Measurements from ENCODE around the gene FAM78A. TPM values are rescaled to one million over a fixed set of nuclear protein-coding genes. Genes with fewer than 3 reads are reported as not detected.

FAM78A gene
- total and polyA plus RNA-seq, 7 donors: 0.60 to 11.9 (median 2.0) TPM

DNA sequence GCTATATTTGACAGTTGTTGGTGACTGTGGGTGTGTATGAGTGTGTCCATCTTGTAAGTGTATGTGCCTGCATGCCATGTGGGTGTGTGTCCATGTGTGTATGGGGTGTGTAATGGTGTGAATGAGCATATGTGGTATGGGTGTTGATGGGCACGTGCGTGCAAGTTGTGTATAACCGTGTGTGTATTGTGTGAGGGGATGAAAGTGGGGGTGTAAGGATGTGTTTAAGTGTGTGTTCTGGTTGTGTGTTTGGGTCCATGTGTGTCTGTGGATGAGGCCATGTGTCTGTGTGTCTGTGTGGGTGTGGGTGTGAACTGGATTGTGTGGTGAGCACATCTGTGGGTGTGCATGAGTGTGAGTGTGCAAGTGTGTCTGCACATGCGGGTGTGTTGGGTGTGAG lies 5.9 kb upstream of the FAM78A start:
- no peaks in the 10 kb centered on the region for H3K36me3 ChIP-seq
- peaks cover 6 to 29% (median 29%) of the 10 kb centered on the region in 3 donors for H3K27me3 ChIP-seq
- H3K27ac ChIP-seq: no peak overlapping the region
- intact Hi-C loops (cut with DNase I): no loop called here
- DNase-seq: no peak
- peaks cover 0 to 16% (median 14%) of the 10 kb centered on the region in 4 donors for H3K4me1 ChIP-seq
- H3K9me3 ChIP-seq: no peaks in the 10 kb centered on the region
- TF ChIP-seq EP300 (IDR thresholded peaks at IDR 0.05): no peak
- 71 to 85% methylated on average over 4 of the region's 4 CpGs for WGBS, 2 donors
- peak overlapping the region in 2 of 4 donors; percentile 34 to 35 for H3K4me3 ChIP-seq

DNA sequence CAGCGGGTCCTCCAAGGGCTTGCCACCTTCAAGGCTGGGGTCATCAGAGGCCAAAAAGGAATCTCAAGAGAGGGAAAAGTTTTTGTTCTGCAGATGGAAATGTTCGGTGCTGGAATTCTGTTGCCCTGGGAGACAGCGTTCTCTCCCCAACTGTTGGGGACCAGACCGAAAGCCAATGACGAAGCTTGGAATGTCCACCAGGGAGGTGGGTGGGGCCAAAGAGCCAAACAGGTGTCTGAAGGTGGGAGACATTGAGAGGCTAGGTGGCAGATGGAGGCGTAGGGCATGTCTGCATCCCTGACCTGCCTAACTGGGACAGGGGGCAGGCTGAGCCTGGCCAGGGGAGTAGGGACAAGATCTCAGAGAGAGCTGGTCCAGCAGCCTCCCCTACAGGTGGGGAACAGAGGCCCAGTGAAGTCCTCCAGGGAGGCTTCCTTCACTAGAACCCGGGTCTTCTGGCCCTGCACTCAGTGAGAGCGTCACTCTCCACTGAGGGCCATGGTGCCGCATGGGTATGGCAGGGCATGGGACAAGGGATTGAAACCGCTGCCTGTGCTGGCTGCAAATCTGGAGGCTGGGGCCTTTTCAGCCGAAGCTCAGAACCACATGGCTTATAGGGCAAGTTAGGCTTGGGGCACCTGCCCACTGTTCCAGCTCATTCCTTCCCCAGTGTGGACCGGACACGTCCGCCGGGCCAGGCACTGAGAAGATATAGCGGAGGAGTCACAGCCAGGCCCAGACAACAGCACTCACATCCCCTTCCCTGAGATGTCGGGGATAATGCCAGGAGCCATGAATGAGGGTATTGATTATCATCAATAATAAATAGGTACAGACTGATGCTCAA lies 5.0 kb upstream of the FAM78A start:
- peaks cover 13 to 37% (median 35%) of the 10 kb centered on the region in 3 donors for H3K27me3 ChIP-seq
- no peak overlapping the region for H3K4me3 ChIP-seq
- TF ChIP-seq POLR2A (IDR thresholded peaks at IDR 0.05): no peak
- TF ChIP-seq, protein P1, sequence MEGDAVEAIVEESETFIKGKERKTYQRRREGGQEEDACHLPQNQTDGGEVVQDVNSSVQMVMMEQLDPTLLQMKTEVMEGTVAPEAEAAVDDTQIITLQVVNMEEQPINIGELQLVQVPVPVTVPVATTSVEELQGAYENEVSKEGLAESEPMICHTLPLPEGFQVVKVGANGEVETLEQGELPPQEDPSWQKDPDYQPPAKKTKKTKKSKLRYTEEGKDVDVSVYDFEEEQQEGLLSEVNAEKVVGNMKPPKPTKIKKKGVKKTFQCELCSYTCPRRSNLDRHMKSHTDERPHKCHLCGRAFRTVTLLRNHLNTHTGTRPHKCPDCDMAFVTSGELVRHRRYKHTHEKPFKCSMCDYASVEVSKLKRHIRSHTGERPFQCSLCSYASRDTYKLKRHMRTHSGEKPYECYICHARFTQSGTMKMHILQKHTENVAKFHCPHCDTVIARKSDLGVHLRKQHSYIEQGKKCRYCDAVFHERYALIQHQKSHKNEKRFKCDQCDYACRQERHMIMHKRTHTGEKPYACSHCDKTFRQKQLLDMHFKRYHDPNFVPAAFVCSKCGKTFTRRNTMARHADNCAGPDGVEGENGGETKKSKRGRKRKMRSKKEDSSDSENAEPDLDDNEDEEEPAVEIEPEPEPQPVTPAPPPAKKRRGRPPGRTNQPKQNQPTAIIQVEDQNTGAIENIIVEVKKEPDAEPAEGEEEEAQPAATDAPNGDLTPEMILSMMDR (IDR thresholded peaks at IDR 0.05): no peak
- TF ChIP-seq EP300 (IDR thresholded peaks at IDR 0.05): no peak
- TF ChIP-seq POLR2AphosphoS5 (IDR thresholded peaks at IDR 0.05): no peak
- intact Hi-C loops (cut with DNase I): no loop called here
- H3K4me1 ChIP-seq: peaks cover 0 to 23% (median 20%) of the 10 kb centered on the region in 4 donors
- 75 to 87% methylated on average over 17 of the region's 17 CpGs for WGBS, 2 donors
- no peak for DNase-seq
- H3K36me3 ChIP-seq: no peaks in the 10 kb centered on the region
- no peaks in the 10 kb centered on the region for H3K9me3 ChIP-seq
- H3K27ac ChIP-seq: no peak overlapping the region

DNA sequence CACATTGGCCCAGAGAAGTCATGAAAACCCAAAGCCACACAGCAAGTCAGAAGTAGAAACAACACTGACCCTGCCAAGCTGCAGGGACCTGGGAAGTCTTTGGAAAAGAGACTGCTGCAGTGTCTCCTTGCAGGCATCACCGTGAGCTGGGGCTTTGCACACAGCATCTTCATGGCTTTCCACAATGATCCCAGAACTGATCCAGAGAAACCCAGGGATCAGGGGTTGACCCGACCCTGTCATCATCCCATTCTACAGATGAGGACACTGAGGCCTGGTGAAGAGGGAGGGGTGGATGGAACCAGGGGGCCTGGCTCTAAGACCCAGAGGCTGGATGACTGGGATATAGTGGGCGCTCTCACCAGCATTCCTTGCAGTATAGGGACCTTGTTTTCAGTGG lies 4.3 kb upstream of the FAM78A start:
- H3K27ac ChIP-seq: no peak overlapping the region

DNA sequence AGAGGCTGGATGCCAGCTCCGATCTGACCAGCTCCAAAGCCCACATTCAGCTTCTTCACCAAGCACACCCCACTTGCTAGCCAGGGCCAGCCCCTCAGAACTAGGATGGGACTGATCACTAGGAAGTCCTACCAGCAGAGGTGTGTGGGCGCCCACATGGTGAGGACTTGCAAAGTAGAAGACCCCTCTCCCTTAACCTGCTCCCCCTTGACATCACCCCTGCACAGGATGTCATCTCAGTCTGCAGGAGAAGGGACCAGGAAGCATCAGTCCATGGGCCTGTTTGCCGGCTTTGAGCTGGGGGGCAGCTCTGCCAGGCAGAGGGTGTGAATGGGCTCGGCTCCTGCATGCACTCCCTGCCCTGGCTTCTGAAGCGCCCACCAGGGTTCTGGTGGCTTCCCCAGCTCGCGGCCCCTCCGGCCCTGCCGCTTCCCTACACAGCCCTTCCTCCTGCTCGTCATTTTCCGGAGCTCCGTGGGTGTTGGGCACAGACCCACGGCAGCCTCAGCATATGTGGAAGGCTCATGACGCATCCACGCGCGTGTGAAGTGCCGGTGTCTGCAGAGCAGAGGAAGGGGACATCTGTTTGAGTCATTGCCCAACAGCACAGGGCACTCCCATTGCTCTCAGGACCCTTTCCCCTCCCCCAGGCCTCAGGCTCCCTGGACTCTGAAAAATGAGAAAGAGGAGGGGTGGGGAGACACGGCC lies 3.7 kb upstream of the FAM78A start:
- WGBS, 2 donors: 74% methylated on average over 19 of the region's 19 CpGs
- Histone ChIP-seq H3K27ac (no peak overlapping the region), H3K27me3 (peaks cover 17 to 50% (median 49%) of the 10 kb centered on the region in 3 donors), H3K4me1 (peaks cover 0 to 28% (median 24%) of the 10 kb centered on the region in 4 donors), H3K36me3 (no peaks in the 10 kb centered on the region), H3K9me3 (no peaks in the 10 kb centered on the region), H3K4me3 (no peak overlapping the region)
- TF ChIP-seq POLR2A (IDR thresholded peaks at IDR 0.05) (no peak), EP300 (IDR thresholded peaks at IDR 0.05) (no peak), POLR2AphosphoS5 (IDR thresholded peaks at IDR 0.05) (no peak)
- TF ChIP-seq, protein P1 (IDR thresholded peaks at IDR 0.05): no peak
- DNase-seq: no peak
- intact Hi-C loops (cut with DNase I): no loop called here

More for the DNA sequence above, 4.3 kb upstream of the FAM78A start:
- no peak for DNase-seq
- Histone ChIP-seq H3K36me3 (no peaks in the 10 kb centered on the region), H3K4me1 (peaks cover 0 to 28% (median 24%) of the 10 kb centered on the region in 4 donors), H3K27me3 (peaks cover 16 to 44% (median 42%) of the 10 kb centered on the region in 3 donors), H3K4me3 (no peak overlapping the region), H3K9me3 (no peaks in the 10 kb centered on the region)
- TF ChIP-seq, protein P1 (IDR thresholded peaks at IDR 0.05): no peak
- TF ChIP-seq EP300 (IDR thresholded peaks at IDR 0.05) (no peak), POLR2AphosphoS5 (IDR thresholded peaks at IDR 0.05) (no peak), POLR2A (IDR thresholded peaks at IDR 0.05) (no peak)
- intact Hi-C loops (cut with DNase I): no loop called here
- WGBS, 2 donors: 67 to 87% methylated on average over 3 of the region's 3 CpGs

All from sigmoid colon (tissue), 7 donors.